Skin of body (tissue), 2 donors: ENCODE measurements around the gene BRAT1. TPM values are rescaled to one million over a fixed set of nuclear protein-coding genes. Genes with fewer than 3 reads are reported as not detected.
"Not testable (repeated sequence)": the region's sequence is repeated elsewhere in the genome, so short reads cannot be mapped to it uniquely, and the experiment has no call there.

Experiments used
- DNase-seq: peaks from one replicate; lab custom pipeline; 2025; lab: John Stamatoyannopoulos, UW
- total RNA-seq: library from RNA; depleted of rRNA; stranded (reverse); fragments of >200 nt; gene quantifications from one replicate; pipeline ENCODE4 v1.2.3, GENCODE V29; 2014

BRAT1 gene
- total RNA-seq, result 17.4 TPM

GRCh38 chr7:2555121-2556052, at the start of gene BRAT1:
Gene BRAT1, minus strand, starts transcription at chr7:2555524. Its CDS starts 1,093 bp downstream, at chr7:2554431.
- DNase-seq, result peak; percentile 91

DNA sequence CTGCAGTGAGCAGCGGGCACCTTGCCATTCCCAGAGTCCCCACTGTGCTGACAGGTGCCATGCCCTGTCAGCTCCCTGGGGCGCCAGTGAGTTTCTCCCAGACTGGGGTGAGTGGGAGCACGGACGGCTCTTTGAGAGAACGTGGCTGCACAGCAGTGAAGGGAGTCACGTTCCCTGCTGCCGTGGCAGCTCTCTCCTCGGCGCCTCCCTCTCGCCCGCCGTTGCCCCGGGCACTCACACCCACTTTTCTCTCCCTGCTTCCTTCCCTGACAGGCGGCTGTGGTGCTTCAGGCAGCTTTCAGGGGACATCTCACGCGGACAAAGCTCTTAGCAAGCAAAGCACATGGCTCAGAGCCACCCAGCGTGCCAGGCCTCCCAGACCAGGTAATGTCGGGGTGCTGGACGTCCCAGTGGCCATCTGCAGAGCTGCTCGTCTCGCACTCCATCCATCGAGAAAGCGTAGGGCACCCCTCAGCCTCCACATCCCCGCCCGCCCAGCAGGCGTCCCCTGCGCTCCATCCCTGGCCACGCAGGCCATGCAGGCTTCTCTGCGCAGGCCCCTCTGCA, 49.4 kb upstream of the BRAT1 start:
- DNase-seq, result no peak

- DNase-seq, result no peak
Observed at GRCh38 chr7:2603044-2603965, 48.0 kb upstream of the BRAT1 start.

- DNase-seq, result no peak
Observed at GRCh38 chr7:2602406-2603043, 47.2 kb upstream of the BRAT1 start.

DNA sequence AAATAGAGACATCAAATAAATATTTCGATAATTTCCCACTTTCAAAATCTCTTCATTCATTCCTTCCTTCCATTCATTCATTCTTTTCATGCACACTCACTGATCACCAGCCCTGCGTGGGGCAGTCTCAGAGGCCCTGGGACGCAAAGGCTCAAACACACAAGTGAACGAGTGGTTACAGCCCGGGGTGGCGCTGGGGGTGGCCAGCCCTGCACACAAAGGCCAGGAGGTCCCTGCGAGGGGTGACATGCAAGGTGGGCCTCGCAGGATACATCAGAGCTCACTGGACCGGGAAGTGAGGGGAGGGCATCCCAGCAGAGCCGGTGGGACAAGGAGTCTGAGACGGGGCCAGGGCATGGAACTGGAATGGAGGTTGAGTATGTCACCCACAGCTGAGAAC, 46.6 kb upstream of the BRAT1 start:
- no peak for DNase-seq

GRCh38 chr7:2601065-2601464, 45.7 kb upstream of the BRAT1 start:
- no peak for DNase-seq

- DNase-seq, result no peak
Observed at GRCh38 chr7:2598154-2598823, 43.0 kb upstream of the BRAT1 start.

DNA sequence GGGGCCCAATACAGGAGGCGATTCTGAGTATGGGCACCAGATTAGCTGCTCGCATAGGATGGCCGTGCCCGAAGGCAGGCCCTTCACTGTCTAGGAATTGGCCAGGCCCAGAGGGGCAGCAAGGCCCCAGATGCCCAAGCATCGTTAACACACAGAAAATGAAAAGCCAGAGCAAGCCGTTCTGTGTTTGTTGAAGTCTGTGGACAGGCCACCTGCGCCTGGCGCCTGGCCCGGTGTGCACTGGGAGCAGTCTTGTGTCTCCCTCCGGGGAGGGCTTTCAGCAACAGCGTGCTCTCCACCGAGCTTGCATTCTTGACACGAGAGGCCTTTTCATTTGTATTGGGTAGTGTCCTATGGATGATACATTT, 41.9 kb upstream of the BRAT1 start:
- DNase-seq, result no peak

GRCh38 chr7:2596464-2597272, 41.3 kb upstream of the BRAT1 start:
- no peak for DNase-seq

DNA sequence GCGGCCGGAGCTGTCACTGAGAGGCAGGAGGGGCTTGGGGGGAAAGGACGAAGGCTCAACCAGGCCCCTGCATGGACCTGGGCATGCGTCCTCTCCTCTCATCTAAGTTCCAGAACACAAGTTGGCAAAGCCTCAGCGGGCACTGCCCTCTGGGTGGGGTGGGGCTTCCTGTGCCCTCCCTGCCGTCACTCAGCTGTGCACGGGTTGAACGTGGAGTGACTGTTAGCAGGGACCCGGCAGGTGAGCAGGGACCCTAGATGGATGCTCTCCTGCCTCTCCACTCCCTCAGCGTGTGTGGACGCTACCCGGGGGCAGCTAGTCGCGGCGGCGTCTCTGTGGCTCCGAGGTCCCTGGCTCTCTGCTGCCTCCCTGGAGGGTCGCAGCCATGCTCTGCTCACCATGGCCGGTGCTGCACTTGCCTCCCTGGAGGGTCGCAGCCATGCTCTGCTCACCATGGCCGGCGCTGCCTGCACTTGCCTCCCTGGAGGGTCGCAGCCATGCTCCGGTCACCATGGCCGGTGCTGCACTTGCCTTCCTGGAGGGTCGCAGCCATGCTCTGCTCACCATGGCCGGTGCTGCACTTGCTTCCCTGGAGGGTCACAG, 40.0 kb upstream of the BRAT1 start:
- no peak for DNase-seq

- no peak for DNase-seq
Observed at GRCh38 chr7:2594599-2594998, 39.3 kb upstream of the BRAT1 start.

- no peak for DNase-seq
Observed at GRCh38 chr7:2593036-2593727, 37.9 kb upstream of the BRAT1 start.

DNA sequence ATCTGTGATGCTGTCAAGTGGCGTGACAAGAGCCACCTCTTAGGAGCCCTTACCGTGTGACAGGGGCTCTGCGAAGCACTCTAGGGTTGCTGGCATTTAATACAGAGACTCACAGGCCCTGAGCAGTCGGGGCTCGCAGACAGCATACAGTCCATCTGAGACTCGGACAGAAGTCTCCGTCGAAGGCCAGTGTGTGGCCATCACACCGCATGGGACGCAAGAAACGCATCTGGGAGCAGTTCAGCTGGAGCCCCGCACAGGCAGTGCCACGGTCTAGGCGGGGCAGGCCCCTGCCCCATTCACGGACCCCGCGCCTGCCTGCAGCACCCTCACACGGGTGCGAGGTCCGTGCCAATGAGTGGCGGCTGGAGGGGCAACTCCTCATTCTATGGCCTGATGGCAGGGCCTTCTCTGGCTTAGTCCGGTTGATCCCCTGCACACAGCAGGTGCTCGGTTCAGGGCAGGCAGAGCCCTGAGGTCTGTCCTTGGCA, 37.1 kb upstream of the BRAT1 start:
- no peak for DNase-seq

- DNase-seq, result not testable (repeated sequence)
Observed at GRCh38 chr7:2589941-2590340, 34.6 kb upstream of the BRAT1 start.

GRCh38 chr7:2589341-2589740, 34.0 kb upstream of the BRAT1 start:
- DNase-seq, result no peak

GRCh38 chr7:2587778-2588177, 32.5 kb upstream of the BRAT1 start:
- DNase-seq, result no peak

DNA sequence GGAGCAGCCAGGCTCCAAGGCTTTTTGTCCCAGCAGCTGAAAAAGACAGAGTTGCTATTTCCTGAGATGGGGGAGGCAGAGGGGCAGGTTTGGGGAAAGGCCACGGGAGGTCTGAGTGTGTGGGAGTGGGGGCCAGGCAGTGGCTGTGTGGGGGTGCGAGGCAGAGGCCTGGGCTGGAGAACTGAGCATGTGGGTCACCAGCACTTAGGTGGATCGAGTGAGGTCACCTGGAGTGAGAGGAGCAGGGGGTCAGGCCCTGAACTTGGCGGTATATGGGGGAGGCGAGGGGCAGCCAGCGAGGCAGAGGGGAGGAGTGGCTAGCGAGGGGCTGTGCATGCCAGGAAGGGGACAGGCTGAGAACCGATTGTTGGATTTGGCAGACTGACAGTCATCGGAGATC, 31.8 kb upstream of the BRAT1 start:
- DNase-seq, result no peak

DNA sequence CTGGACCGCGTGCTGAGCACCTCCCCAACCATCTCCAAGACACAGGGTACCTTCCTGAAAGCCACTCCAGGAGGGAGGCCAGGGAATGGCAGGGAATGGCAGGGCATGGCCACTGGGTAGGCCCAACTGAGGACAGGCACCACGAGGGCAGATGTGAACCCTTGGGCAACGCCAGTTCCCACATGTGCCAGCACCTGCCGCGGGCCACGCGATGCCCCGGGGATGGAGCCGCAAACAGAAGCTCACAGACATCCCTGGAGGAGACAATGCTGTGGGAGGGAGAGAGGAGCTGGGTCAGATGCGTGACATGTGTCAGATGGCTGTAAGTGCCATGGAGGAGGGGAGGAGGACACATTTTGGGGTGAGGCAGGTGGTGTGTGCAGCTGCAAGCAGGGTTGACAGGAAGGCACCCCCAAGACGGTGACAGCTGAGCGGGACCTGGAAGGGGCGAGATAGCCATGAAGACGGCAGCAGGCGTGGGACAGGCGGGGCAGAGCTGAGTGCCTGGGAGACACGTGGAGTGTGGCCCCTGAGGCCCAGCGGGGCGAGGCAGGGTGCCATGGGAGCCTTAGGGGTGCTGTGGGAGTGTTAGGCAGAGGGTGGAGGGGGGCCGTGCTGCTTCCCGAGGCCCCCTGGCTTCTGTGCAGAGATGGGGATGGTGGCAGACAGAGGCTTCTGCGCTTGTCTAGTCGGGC, 31.1 kb upstream of the BRAT1 start:
- DNase-seq, result no peak
